Astrocyte (in vitro differentiated cells and primary cell): ENCODE results near the gene ZNF528. TPM values are rescaled to one million over a fixed set of nuclear protein-coding genes. Genes with fewer than 3 reads are reported as not detected.

Experiments
- DNase-seq: peaks from one replicate; pipeline ENCODE4 v3.0.0-alpha.2; 2010; ENCODE audit warnings: low read depth
- FAIRE-seq: peaks from 2 replicates; lab custom pipeline; 2011; peaks lifted over from hg19 to GRCh38; lab: Jason Lieb, UNC
- H2AFZ ChIP-seq: 2 replicates; pipeline ENCODE4 v1.6.0; 2012; ENCODE audit warnings: low read depth, low read length, inconsistent platforms
- H3K27ac ChIP-seq: 2 replicates; pipeline ENCODE4 v1.5.1; 2011; ENCODE audit warnings: low read depth, low read length, inconsistent platforms
- H3K27me3 ChIP-seq: 2 replicates; pipeline ENCODE4 v1.6.0; 2011; ENCODE audit warnings: low read length, inconsistent platforms; ENCODE audit not compliant: insufficient read depth
- H3K36me3 ChIP-seq: 2 replicates; pipeline ENCODE4 v1.5.1; 2011; ENCODE audit warnings: low read length, inconsistent platforms; ENCODE audit not compliant: insufficient read depth
- H3K4me1 ChIP-seq: 2 replicates; pipeline ENCODE4 v1.5.1; 2011; ENCODE audit warnings: low read length, inconsistent platforms; ENCODE audit not compliant: insufficient read depth
- H3K4me2 ChIP-seq: 2 replicates; pipeline ENCODE4 v1.6.0; 2012; ENCODE audit warnings: low read length, inconsistent platforms
- H3K4me3 ChIP-seq: 2 replicates; pipeline ENCODE4 v1.5.1; 2011; ENCODE audit warnings: low read depth, mild to moderate bottlenecking, low read length, inconsistent platforms; ENCODE audit not compliant: insufficient read depth
- H3K79me2 ChIP-seq: 2 replicates; pipeline ENCODE4 v1.6.0; 2012; ENCODE audit warnings: mild to moderate bottlenecking, low read length, inconsistent platforms; ENCODE audit not compliant: insufficient read depth
- H3K9ac ChIP-seq: 2 replicates; pipeline ENCODE4 v1.6.0; 2012; ENCODE audit warnings: mild to moderate bottlenecking, low read length, inconsistent platforms
- H3K9me3 ChIP-seq: 2 replicates; pipeline ENCODE4 v1.5.1; 2012; ENCODE audit warnings: low read depth, mild to moderate bottlenecking, low read length, inconsistent platforms; ENCODE audit not compliant: insufficient read depth
- H4K20me1 ChIP-seq: 2 replicates; pipeline ENCODE4 v1.6.0; 2012; ENCODE audit warnings: low read length, inconsistent platforms; ENCODE audit not compliant: insufficient read depth
- H3K27ac Mint-ChIP-seq: one replicate; pipeline ENCODE4 v1.8.0; 2021; ENCODE audit warnings: mild to moderate bottlenecking, mixed read lengths; ENCODE audit not compliant: unreplicated experiment
- H3K27me3 Mint-ChIP-seq: one replicate; pipeline ENCODE4 v1.8.0; 2021; ENCODE audit warnings: low read depth, mixed read lengths; ENCODE audit not compliant: unreplicated experiment
- H3K36me3 Mint-ChIP-seq: one replicate; pipeline ENCODE4 v1.8.0; 2021; ENCODE audit warnings: low read depth, mixed read lengths; ENCODE audit not compliant: unreplicated experiment
- H3K4me1 Mint-ChIP-seq: one replicate; pipeline ENCODE4 v1.8.0; 2021; ENCODE audit warnings: low read depth, mixed read lengths; ENCODE audit not compliant: unreplicated experiment
- H3K4me3 Mint-ChIP-seq: one replicate; pipeline ENCODE4 v1.8.0; 2021; ENCODE audit warnings: mild to moderate bottlenecking, moderate library complexity, mixed read lengths; ENCODE audit not compliant: unreplicated experiment
- H3K9me3 Mint-ChIP-seq: one replicate; pipeline ENCODE4 v1.8.0; 2021; ENCODE audit warnings: mild to moderate bottlenecking, mixed read lengths; ENCODE audit not compliant: unreplicated experiment
- CTCF ChIP-seq: IDR thresholded peaks from 2 replicates; pipeline ENCODE4 v1.5.1; 2011; ENCODE audit warnings: low read depth, mild to moderate bottlenecking, inconsistent platforms, low read length, moderate library complexity; ENCODE audit not compliant: insufficient read depth
- EZH2 ChIP-seq: IDR thresholded peaks from 2 replicates; pipeline ENCODE4 v1.6.1; 2012; ENCODE audit warnings: mild to moderate bottlenecking, low read length, inconsistent platforms; ENCODE audit not compliant: insufficient read depth
- total RNA-seq: library from RNA; stranded (reverse); gene quantifications from 2 replicates; pipeline ENCODE4 v1.2.1, GENCODE V29; 2021

Gene ZNF528
- total RNA-seq, 1 donor from 2014 or later, result 8.1 TPM

GRCh38 chr19:52464798-52465470, 67.3 kb downstream of the ZNF528 start:
- DNase-seq (no peak), FAIRE-seq (no peak)

More at GRCh38 chr19:52464798-52465470, 67.3 kb downstream of the ZNF528 start:
- Histone ChIP-seq H3K36me3 (no peaks in the 10 kb centered on the region), H3K27me3 (no peaks in the 10 kb centered on the region), H2AFZ (no peak overlapping the region), H4K20me1 (no peaks in the 10 kb centered on the region), H3K27ac (no peak overlapping the region), H3K4me3 (no peak overlapping the region), H3K9ac (no peak overlapping the region), H3K4me2 (no peak overlapping the region), H3K79me2 (peaks cover 3% of the 10 kb centered on the region), H3K4me1 (no peaks in the 10 kb centered on the region), H3K9me3 (peaks cover 28% of the 10 kb centered on the region)
- no peak overlapping the region for H3K4me3 Mint-ChIP-seq
- H3K9me3 Mint-ChIP-seq, result peaks cover 32% of the 10 kb centered on the region
- no peak overlapping the region for H3K27ac Mint-ChIP-seq
- H3K4me1 Mint-ChIP-seq, result no peaks in the 10 kb centered on the region
- TF ChIP-seq EZH2 (no peak), CTCF (no peak)
- H3K36me3 Mint-ChIP-seq, result no peaks in the 10 kb centered on the region
- H3K27me3 Mint-ChIP-seq, result no peaks in the 10 kb centered on the region

Other genes with a start within 250 kb of the ZNF528 start
- 6.9 and 7.5 TPM in 2 replicates for gene ZNF836, start 226.2 kb upstream of the ZNF528 start, total RNA-seq
- 316 and 332 TPM in 2 replicates for gene PPP2R1A, start 207.8 kb upstream of the ZNF528 start, total RNA-seq
- gene ZNF766, start 128.3 kb upstream of the ZNF528 start, total RNA-seq, result 13.2 and 16.5 TPM in 2 replicates
- 8.8 and 12.6 TPM in 2 replicates for gene ZNF480, start 100.7 kb upstream of the ZNF528 start, total RNA-seq
- gene ZNF610, start 61.6 kb upstream of the ZNF528 start, total RNA-seq, result 5.7 and 5.8 TPM in 2 replicates
- 8.3 and 11.0 TPM in 2 replicates for gene ZNF880, start 27.9 kb upstream of the ZNF528 start, total RNA-seq
- gene ZNF534, start 31.3 kb downstream of the ZNF528 start, total RNA-seq, result not detected in 2 replicates
- gene ZNF578, start 55.7 kb downstream of the ZNF528 start, total RNA-seq, result not detected in 2 replicates
- gene ZNF808, start 129.8 kb downstream of the ZNF528 start, total RNA-seq, result 15.1 and 18.0 TPM in 2 replicates
- 10.9 and 15.6 TPM in 2 replicates for gene ZNF701, start 172.4 kb downstream of the ZNF528 start, total RNA-seq
- 27.6 and 35.4 TPM in 2 replicates for gene ZNF83, start 240.5 kb downstream of the ZNF528 start, total RNA-seq